Measurements from ENCODE around the gene AADACL4. TPM values are rescaled to one million over a fixed set of nuclear protein-coding genes. Genes with fewer than 3 reads are reported as not detected.
"Not testable (repeated sequence)": the region's sequence is repeated elsewhere in the genome, so short reads cannot be mapped to it uniquely, and the experiment has no call there.

Gene AADACL4
- total RNA-seq, 2 donors from 2014 or later = not detected

GRCh38 chr1:12661606-12662219 lies 17.8 kb downstream of the AADACL4 start:
- ATAC-seq (replicated peaks in 1 of 2) = no peak

GRCh38 chr1:12662556-12662955 lies 18.7 kb downstream of the AADACL4 start:
- Mint-ChIP-seq H3K27me3 (ENCODE audit: low read depth) (peaks cover 13% of the 10 kb centered on the region), H3K9me3 (peaks cover 0 to 1% of the 10 kb centered on the region in 2 donors), H3K4me3 (no peak overlapping the region), H3K36me3 (ENCODE audit: insufficient read depth in 2 of 2) (no peaks in the 10 kb centered on the region), H3K4me1 (ENCODE audit: low read depth) (peaks cover 6% of the 10 kb centered on the region), H3K27ac (no peak overlapping the region)
- ATAC-seq (replicated peaks in 1 of 2) (no peak), DNase-seq (no peak)

More at GRCh38 chr1:12661606-12662219, 17.8 kb downstream of the AADACL4 start:
- no peak overlapping the region for H3K27ac Mint-ChIP-seq
- no peak for DNase-seq
- H3K4me3 Mint-ChIP-seq = no peak overlapping the region
- H3K27me3 Mint-ChIP-seq (ENCODE audit: low read depth) = peaks cover 19% of the 10 kb centered on the region
- peaks cover 0 to 1% of the 10 kb centered on the region in 2 donors for H3K9me3 Mint-ChIP-seq
- peaks cover 6% of the 10 kb centered on the region for H3K4me1 Mint-ChIP-seq (ENCODE audit: low read depth)
- no peaks in the 10 kb centered on the region for H3K36me3 Mint-ChIP-seq (ENCODE audit: insufficient read depth in 2 of 2)

- Mint-ChIP-seq H3K4me1 (ENCODE audit: low read depth) (no peaks in the 10 kb centered on the region), H3K36me3 (ENCODE audit: insufficient read depth in 2 of 2) (no peaks in the 10 kb centered on the region), H3K27ac (no peak overlapping the region), H3K27me3 (ENCODE audit: low read depth) (no peaks in the 10 kb centered on the region), H3K9me3 (peaks cover 0 to 8% of the 10 kb centered on the region in 2 donors), H3K4me3 (no peak overlapping the region)
- DNase-seq (no peak), ATAC-seq (replicated peaks in 1 of 2) (no peak)
Measured at GRCh38 chr1:12665511-12665910, 21.6 kb downstream of the AADACL4 start.

GRCh38 chr1:12666141-12666735 lies 22.4 kb downstream of the AADACL4 start:
- ATAC-seq (replicated peaks in 1 of 2) (no peak), DNase-seq (no peak)
- H3K4me3 Mint-ChIP-seq = no peak overlapping the region
- H3K36me3 Mint-ChIP-seq (ENCODE audit: insufficient read depth in 2 of 2) = no peaks in the 10 kb centered on the region
- no peaks in the 10 kb centered on the region for H3K4me1 Mint-ChIP-seq (ENCODE audit: low read depth)
- H3K9me3 Mint-ChIP-seq = peaks cover 0 to 8% of the 10 kb centered on the region in 2 donors
- H3K27me3 Mint-ChIP-seq (ENCODE audit: low read depth) = peaks cover 2% of the 10 kb centered on the region
- no peak overlapping the region for H3K27ac Mint-ChIP-seq

GRCh38 chr1:12669529-12670068 lies 25.7 kb downstream of the AADACL4 start:
- Mint-ChIP-seq H3K36me3 (ENCODE audit: insufficient read depth in 2 of 2) (no peaks in the 10 kb centered on the region), H3K27me3 (ENCODE audit: low read depth) (peaks cover 22% of the 10 kb centered on the region), H3K27ac (no peak overlapping the region), H3K9me3 (peaks cover 0 to 7% of the 10 kb centered on the region in 2 donors), H3K4me3 (no peak overlapping the region), H3K4me1 (ENCODE audit: low read depth) (no peaks in the 10 kb centered on the region)
- DNase-seq (no peak), ATAC-seq (replicated peaks in 1 of 2) (no peak)

GRCh38 chr1:12674358-12674757 lies 30.5 kb downstream of the AADACL4 start:
- Mint-ChIP-seq H3K36me3 (ENCODE audit: insufficient read depth in 2 of 2) (no peaks in the 10 kb centered on the region), H3K9me3 (no peaks in the 10 kb centered on the region), H3K27ac (no peak overlapping the region), H3K27me3 (ENCODE audit: low read depth) (peaks cover 28% of the 10 kb centered on the region), H3K4me1 (ENCODE audit: low read depth) (no peaks in the 10 kb centered on the region), H3K4me3 (no peak overlapping the region)
- DNase-seq (no peak), ATAC-seq (replicated peaks in 1 of 2) (no peak)

- H3K36me3 Mint-ChIP-seq (ENCODE audit: insufficient read depth in 2 of 2) = not testable (repeated sequence)
- peaks cover 40% of the 10 kb centered on the region for H3K27me3 Mint-ChIP-seq (ENCODE audit: low read depth)
Measured at GRCh38 chr1:12676122-12676521, 32.2 kb downstream of the AADACL4 start.

GRCh38 chr1:12677565-12677964 lies 33.7 kb downstream of the AADACL4 start:
- H3K4me3 Mint-ChIP-seq = no peak overlapping the region
- H3K4me1 Mint-ChIP-seq (ENCODE audit: low read depth) = no peaks in the 10 kb centered on the region
- no peak for ATAC-seq (replicated peaks in 1 of 2)
- no peak for DNase-seq
- H3K36me3 Mint-ChIP-seq (ENCODE audit: insufficient read depth in 2 of 2) = no peaks in the 10 kb centered on the region
- peaks cover 0 to 3% of the 10 kb centered on the region in 2 donors for H3K9me3 Mint-ChIP-seq
- no peak overlapping the region for H3K27ac Mint-ChIP-seq
- peaks cover 31% of the 10 kb centered on the region for H3K27me3 Mint-ChIP-seq (ENCODE audit: low read depth)

More at GRCh38 chr1:12676122-12676521, 32.2 kb downstream of the AADACL4 start:
- H3K9me3 Mint-ChIP-seq; ATAC-seq (replicated peaks in 1 of 2); H3K4me3 Mint-ChIP-seq; DNase-seq; H3K4me1 Mint-ChIP-seq (ENCODE audit: low read depth); H3K27ac Mint-ChIP-seq: not testable (repeated sequence)

GRCh38 chr1:12678350-12678749 lies 34.5 kb downstream of the AADACL4 start:
- H3K27ac Mint-ChIP-seq = no peak overlapping the region

GRCh38 chr1:12678820-12679219 lies 34.9 kb downstream of the AADACL4 start:
- peaks cover 40% of the 10 kb centered on the region for H3K27me3 Mint-ChIP-seq (ENCODE audit: low read depth)
- no peaks in the 10 kb centered on the region for H3K36me3 Mint-ChIP-seq (ENCODE audit: insufficient read depth in 2 of 2)
- ATAC-seq (replicated peaks in 1 of 2) (no peak), DNase-seq (no peak)
- no peaks in the 10 kb centered on the region for H3K4me1 Mint-ChIP-seq (ENCODE audit: low read depth)
- peaks cover 0 to 3% of the 10 kb centered on the region in 2 donors for H3K9me3 Mint-ChIP-seq
- no peak overlapping the region for H3K27ac Mint-ChIP-seq
- H3K4me3 Mint-ChIP-seq = no peak overlapping the region

More at GRCh38 chr1:12678350-12678749, 34.5 kb downstream of the AADACL4 start:
- Mint-ChIP-seq H3K27me3 (ENCODE audit: low read depth) (peaks cover 37% of the 10 kb centered on the region), H3K4me1 (ENCODE audit: low read depth) (no peaks in the 10 kb centered on the region), H3K4me3 (no peak overlapping the region), H3K36me3 (ENCODE audit: insufficient read depth in 2 of 2) (no peaks in the 10 kb centered on the region), H3K9me3 (peaks cover 0 to 3% of the 10 kb centered on the region in 2 donors)
- ATAC-seq (replicated peaks in 1 of 2) (no peak), DNase-seq (no peak)

GRCh38 chr1:12690156-12690555 lies 46.3 kb downstream of the AADACL4 start:
- no peak overlapping the region for H3K27ac Mint-ChIP-seq
- H3K4me1 Mint-ChIP-seq (ENCODE audit: low read depth) = no peaks in the 10 kb centered on the region
- no peaks in the 10 kb centered on the region for H3K36me3 Mint-ChIP-seq (ENCODE audit: insufficient read depth in 2 of 2)
- H3K9me3 Mint-ChIP-seq = no peaks in the 10 kb centered on the region
- no peak for DNase-seq
- no peak overlapping the region for H3K4me3 Mint-ChIP-seq
- ATAC-seq (replicated peaks in 1 of 2) = no peak
- H3K27me3 Mint-ChIP-seq (ENCODE audit: low read depth) = peaks cover 36% of the 10 kb centered on the region

GRCh38 chr1:12692967-12693782 lies 49.3 kb downstream of the AADACL4 start:
- ATAC-seq (replicated peaks in 1 of 2) (no peak), DNase-seq (no peak)
- Mint-ChIP-seq H3K27ac (no peak overlapping the region), H3K9me3 (no peaks in the 10 kb centered on the region), H3K27me3 (ENCODE audit: low read depth) (peaks cover 39% of the 10 kb centered on the region), H3K4me3 (no peak overlapping the region), H3K36me3 (ENCODE audit: insufficient read depth in 2 of 2) (no peaks in the 10 kb centered on the region), H3K4me1 (ENCODE audit: low read depth) (no peaks in the 10 kb centered on the region)

GRCh38 chr1:12696658-12697057 lies 52.8 kb downstream of the AADACL4 start:
- H3K36me3 Mint-ChIP-seq (ENCODE audit: insufficient read depth in 2 of 2) = peaks cover 0 to 2% of the 10 kb centered on the region in 2 donors
- DNase-seq (no peak), ATAC-seq (replicated peaks in 1 of 2) (no peak)
- no peaks in the 10 kb centered on the region for H3K4me1 Mint-ChIP-seq (ENCODE audit: low read depth)
- H3K27me3 Mint-ChIP-seq (ENCODE audit: low read depth) = peaks cover 60% of the 10 kb centered on the region
- no peak overlapping the region for H3K4me3 Mint-ChIP-seq
- H3K9me3 Mint-ChIP-seq = peaks cover 0 to 4% of the 10 kb centered on the region in 2 donors
- no peak overlapping the region for H3K27ac Mint-ChIP-seq

Data from activated T-cell treated with anti-CD3 and anti-CD28 coated beads, Interleukin-2, amount 50 U/mL, for 72 hours (primary cell).